ENCODE results near the gene PVR.

DNA sequence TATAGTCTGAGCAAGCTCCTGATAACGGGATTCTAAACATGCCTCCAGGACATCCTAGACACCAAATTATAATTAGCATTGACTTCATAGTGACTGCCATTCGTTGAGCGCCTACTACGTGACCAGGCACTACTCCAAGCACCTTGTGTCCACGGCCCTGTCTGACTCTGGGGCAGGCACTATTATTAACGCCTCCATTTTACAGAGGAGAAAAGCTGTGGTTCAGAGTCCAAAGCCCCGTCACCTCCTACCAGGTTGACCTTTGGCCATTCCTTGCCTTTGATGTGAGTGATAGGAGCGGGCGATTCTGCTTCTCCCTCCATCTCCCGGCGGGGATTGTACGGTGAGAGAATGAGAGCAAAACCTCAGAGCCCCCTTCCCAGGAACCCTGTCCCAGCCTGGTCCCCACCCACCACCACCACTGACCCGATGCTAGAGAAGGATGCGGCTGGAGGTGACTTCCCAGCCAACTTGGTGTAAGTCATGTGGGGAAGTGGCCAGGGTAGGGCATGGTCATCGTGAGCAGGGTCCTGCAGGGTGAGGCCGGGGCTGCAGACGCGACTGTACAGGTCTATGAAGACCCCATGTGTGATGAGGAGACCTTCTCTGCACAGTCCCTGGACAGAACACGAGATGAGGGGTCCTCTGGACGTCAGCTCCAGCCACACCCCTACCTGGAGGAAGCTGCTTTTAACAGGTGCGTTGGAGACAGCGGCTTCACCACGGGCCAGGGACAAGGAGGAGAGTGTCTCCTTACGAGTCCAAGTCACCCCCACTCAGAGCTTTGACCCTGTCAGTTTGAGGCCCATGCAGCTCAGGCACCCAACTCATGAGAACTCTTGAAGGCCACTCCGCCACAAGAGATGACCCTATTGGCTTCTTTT lies 30.2 kb upstream of the PVR start, which contains the start of gene IGSF23:
- TF ChIP-seq, protein P1, sequence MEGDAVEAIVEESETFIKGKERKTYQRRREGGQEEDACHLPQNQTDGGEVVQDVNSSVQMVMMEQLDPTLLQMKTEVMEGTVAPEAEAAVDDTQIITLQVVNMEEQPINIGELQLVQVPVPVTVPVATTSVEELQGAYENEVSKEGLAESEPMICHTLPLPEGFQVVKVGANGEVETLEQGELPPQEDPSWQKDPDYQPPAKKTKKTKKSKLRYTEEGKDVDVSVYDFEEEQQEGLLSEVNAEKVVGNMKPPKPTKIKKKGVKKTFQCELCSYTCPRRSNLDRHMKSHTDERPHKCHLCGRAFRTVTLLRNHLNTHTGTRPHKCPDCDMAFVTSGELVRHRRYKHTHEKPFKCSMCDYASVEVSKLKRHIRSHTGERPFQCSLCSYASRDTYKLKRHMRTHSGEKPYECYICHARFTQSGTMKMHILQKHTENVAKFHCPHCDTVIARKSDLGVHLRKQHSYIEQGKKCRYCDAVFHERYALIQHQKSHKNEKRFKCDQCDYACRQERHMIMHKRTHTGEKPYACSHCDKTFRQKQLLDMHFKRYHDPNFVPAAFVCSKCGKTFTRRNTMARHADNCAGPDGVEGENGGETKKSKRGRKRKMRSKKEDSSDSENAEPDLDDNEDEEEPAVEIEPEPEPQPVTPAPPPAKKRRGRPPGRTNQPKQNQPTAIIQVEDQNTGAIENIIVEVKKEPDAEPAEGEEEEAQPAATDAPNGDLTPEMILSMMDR (IDR thresholded peaks at IDR 0.05) = no peak
- no peak for TF ChIP-seq POLR2A (IDR thresholded peaks at IDR 0.05)
